ENCODE data around the gene TSEN54.

GRCh38 chr17:75526555-75527270 is 10.4 kb downstream of the TSEN54 start:
- no peak for TF ChIP-seq CTCF (IDR thresholded peaks at IDR 0.05)
- no peak for TF ChIP-seq POLR2A (IDR thresholded peaks at IDR 0.05)
- TF ChIP-seq POLR2AphosphoS5 (IDR thresholded peaks at IDR 0.05) = no peak
